HepG2 (cell line): ENCODE results near the gene CDT1. TPM values are rescaled to one million over a fixed set of nuclear protein-coding genes. Genes with fewer than 3 reads are reported as not detected.
A peak's percentile ranks its signal among the peaks of the same experiment; 100 is the strongest.

Experiments
- CENPT ChIP-seq: sonication (generic); formaldehyde crosslinking; IDR thresholded peaks from 2 replicates; pipeline ENCODE4 v1.8.0; 2022; ENCODE audit warnings: low read depth, mild to moderate bottlenecking, moderate library complexity, missing genetic modification reagents
- MAFG ChIP-seq: sonication (generic); formaldehyde crosslinking; IDR thresholded peaks from 2 replicates; pipeline ENCODE4 v1.5.1; 2020; ENCODE audit warnings: mild to moderate bottlenecking, missing genetic modification reagents
- MXI1 ChIP-seq: IDR thresholded peaks from 3 replicates; pipeline ENCODE4 v1.6.1; 2012; ENCODE audit warnings: low read depth, low read length, inconsistent platforms, borderline replicate concordance
- PAF1 ChIP-seq: IDR thresholded peaks from 2 replicates; pipeline ENCODE4 v1.6.1; 2016; ENCODE audit warnings: missing genetic modification reagents, missing compliant biosample characterization
- SNRNP70 ChIP-seq: fragments of 200-400 bp; formaldehyde crosslinking; IDR thresholded peaks from 2 replicates; pipeline ENCODE4 v1.6.1; 2017; ENCODE audit warnings: mild to moderate bottlenecking, low read depth, low read length, moderate library complexity
- ZBTB8A ChIP-seq: sonication (generic); formaldehyde crosslinking; IDR thresholded peaks from 2 replicates; pipeline ENCODE4 v1.4.0; 2020; ENCODE audit warnings: mild to moderate bottlenecking, low read depth, missing genetic modification reagents, borderline replicate concordance
- ZFP36 ChIP-seq: fragments of 150-350 bp; IDR thresholded peaks from 2 replicates; pipeline ENCODE4 v1.6.1; 2018; ENCODE audit warnings: borderline replicate concordance, low read length, low read depth; ENCODE audit not compliant: partially characterized antibody
- ZKSCAN8 ChIP-seq: IDR thresholded peaks from 2 replicates; pipeline ENCODE4 v1.6.1; 2016; ENCODE audit warnings: borderline replicate concordance, missing genetic modification reagents, missing compliant biosample characterization
- ZNF253 ChIP-seq: sonication (generic); formaldehyde crosslinking; IDR thresholded peaks from 2 replicates; pipeline ENCODE4 v1.8.0; 2022; ENCODE audit warnings: mild to moderate bottlenecking, missing genetic modification reagents, borderline replicate concordance
- ZNF280D ChIP-seq: sonication (generic); formaldehyde crosslinking; IDR thresholded peaks from 2 replicates; pipeline ENCODE4 v1.5.1; 2020; ENCODE audit warnings: mild to moderate bottlenecking, missing genetic modification reagents
- ZNF746 ChIP-seq: sonication (generic); formaldehyde crosslinking; IDR thresholded peaks from 2 replicates; pipeline ENCODE4 v1.8.0; 2022; ENCODE audit warnings: mild to moderate bottlenecking, missing genetic modification reagents
- ZZZ3 ChIP-seq: sonication (generic); formaldehyde crosslinking; IDR thresholded peaks from 2 replicates; pipeline ENCODE4 v1.4.0; 2020; ENCODE audit warnings: missing genetic modification reagents, mild to moderate bottlenecking, borderline replicate concordance
- polyA plus RNA-seq, 8 experiments: library from polyadenylated mRNA; depleted of rRNA in 3 of 8; stranded (reverse) in 7 of 8; unstranded in 1 of 8; fragments of >200 nt; fragmentation: Illumina TruSeq in 4 of 8; extraction: Trizol in 4 of 8; gene quantifications; 2 replicates each; pipeline versions ENCODE4 v1.2.1 to v1.2.3, GENCODE V29; 2011 to 2016; ENCODE audit warnings: low read depth in 4 of 8, missing spikeins in 1 of 8, mixed read lengths in 1 of 8; ENCODE audit not compliant: insufficient read depth in 1 of 8
- total RNA-seq, 5 experiments: library from RNA; depleted of rRNA; stranded (reverse); fragments of >200 nt; fragmentation: Illumina TruSeq; extraction: Trizol; gene quantifications; 2 replicates each; pipeline ENCODE4 v1.2.3, GENCODE V29; 2016; ENCODE audit warnings: low read depth in 1 of 5
- TF ChIP-seq, protein P1 (sequence below): sonication (generic); formaldehyde crosslinking; conservative IDR thresholded peaks from 2 replicates; pipeline ENCODE4 v1.8.1; 2023; ENCODE audit warnings: missing genetic modification reagents
- TF ChIP-seq, protein P2 (sequence below): sonication (generic); formaldehyde crosslinking; IDR thresholded peaks from 2 replicates; pipeline ENCODE4 v1.5.1; 2020; ENCODE audit warnings: missing genetic modification reagents, mild to moderate bottlenecking, borderline replicate concordance
- TF ChIP-seq, protein P3 (sequence below): sonication (generic); formaldehyde crosslinking; conservative IDR thresholded peaks from 2 replicates; pipeline ENCODE4 v1.8.0; 2022; ENCODE audit warnings: missing genetic modification reagents

Gene CDT1
- total and polyA plus RNA-seq, 2 of the 13 experiments (the other 11 are each of a cell fraction or from before 2014, with no cell fraction given): 23.1 to 23.8 TPM

GRCh38 chr16:88785106-88785924, 18.3 kb upstream of the CDT1 start, which contains the start of gene PIEZO1 (continued):
- TF ChIP-seq, protein P1, sequence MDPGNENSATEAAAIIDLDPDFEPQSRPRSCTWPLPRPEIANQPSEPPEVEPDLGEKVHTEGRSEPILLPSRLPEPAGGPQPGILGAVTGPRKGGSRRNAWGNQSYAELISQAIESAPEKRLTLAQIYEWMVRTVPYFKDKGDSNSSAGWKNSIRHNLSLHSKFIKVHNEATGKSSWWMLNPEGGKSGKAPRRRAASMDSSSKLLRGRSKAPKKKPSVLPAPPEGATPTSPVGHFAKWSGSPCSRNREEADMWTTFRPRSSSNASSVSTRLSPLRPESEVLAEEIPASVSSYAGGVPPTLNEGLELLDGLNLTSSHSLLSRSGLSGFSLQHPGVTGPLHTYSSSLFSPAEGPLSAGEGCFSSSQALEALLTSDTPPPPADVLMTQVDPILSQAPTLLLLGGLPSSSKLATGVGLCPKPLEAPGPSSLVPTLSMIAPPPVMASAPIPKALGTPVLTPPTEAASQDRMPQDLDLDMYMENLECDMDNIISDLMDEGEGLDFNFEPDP (CRISPR knock-in tag): no peak
- TF ChIP-seq ZNF746: 0 out of 2 replicates have a peak, but pooled peaks have one; percentile 52
- TF ChIP-seq ZBTB8A (CRISPR knock-in tag): peak; percentile 53; the same call in 1 of the 2 replicates
- no peak for TF ChIP-seq ZNF280D (CRISPR knock-in tag)
- TF ChIP-seq ZKSCAN8: no peak
- TF ChIP-seq, protein P2, sequence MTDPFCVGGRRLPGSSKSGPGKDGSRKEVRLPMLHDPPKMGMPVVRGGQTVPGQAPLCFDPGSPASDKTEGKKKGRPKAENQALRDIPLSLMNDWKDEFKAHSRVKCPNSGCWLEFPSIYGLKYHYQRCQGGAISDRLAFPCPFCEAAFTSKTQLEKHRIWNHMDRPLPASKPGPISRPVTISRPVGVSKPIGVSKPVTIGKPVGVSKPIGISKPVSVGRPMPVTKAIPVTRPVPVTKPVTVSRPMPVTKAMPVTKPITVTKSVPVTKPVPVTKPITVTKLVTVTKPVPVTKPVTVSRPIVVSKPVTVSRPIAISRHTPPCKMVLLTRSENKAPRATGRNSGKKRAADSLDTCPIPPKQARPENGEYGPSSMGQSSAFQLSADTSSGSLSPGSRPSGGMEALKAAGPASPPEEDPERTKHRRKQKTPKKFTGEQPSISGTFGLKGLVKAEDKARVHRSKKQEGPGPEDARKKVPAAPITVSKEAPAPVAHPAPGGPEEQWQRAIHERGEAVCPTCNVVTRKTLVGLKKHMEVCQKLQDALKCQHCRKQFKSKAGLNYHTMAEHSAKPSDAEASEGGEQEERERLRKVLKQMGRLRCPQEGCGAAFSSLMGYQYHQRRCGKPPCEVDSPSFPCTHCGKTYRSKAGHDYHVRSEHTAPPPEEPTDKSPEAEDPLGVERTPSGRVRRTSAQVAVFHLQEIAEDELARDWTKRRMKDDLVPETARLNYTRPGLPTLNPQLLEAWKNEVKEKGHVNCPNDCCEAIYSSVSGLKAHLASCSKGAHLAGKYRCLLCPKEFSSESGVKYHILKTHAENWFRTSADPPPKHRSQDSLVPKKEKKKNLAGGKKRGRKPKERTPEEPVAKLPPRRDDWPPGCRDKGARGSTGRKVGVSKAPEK (CRISPR knock-in tag): no peak
- no peak for TF ChIP-seq PAF1
- no peak for TF ChIP-seq SNRNP70
- TF ChIP-seq MAFG (CRISPR knock-in tag): no peak
- TF ChIP-seq, protein P3, sequence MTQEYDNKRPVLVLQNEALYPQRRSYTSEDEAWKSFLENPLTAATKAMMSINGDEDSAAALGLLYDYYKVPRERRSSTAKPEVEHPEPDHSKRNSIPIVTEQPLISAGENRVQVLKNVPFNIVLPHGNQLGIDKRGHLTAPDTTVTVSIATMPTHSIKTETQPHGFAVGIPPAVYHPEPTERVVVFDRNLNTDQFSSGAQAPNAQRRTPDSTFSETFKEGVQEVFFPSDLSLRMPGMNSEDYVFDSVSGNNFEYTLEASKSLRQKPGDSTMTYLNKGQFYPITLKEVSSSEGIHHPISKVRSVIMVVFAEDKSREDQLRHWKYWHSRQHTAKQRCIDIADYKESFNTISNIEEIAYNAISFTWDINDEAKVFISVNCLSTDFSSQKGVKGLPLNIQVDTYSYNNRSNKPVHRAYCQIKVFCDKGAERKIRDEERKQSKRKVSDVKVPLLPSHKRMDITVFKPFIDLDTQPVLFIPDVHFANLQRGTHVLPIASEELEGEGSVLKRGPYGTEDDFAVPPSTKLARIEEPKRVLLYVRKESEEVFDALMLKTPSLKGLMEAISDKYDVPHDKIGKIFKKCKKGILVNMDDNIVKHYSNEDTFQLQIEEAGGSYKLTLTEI (CRISPR knock-in tag): no peak
- TF ChIP-seq ZFP36: no peak
- peak; percentile 48; the same call in 1 of the 3 replicates for TF ChIP-seq MXI1
- no peak for TF ChIP-seq ZZZ3
- TF ChIP-seq CENPT: peak; percentile 87; the same call in 1 of the 2 replicates
- TF ChIP-seq ZNF253 (CRISPR knock-in tag): peak; percentile 89
